H1 (cell line): ENCODE measurements around the gene DEUP1. TPM values are rescaled to one million over a fixed set of nuclear protein-coding genes. Genes with fewer than 3 reads are reported as not detected.

Experiments used
- CHD1 ChIP-seq: IDR thresholded peaks from 2 replicates; pipeline ENCODE4 v1.6.1; 2012; ENCODE audit warnings: low read depth, low read length, improper control_type of control experiment
- E2F6 ChIP-seq: IDR thresholded peaks from 2 replicates; pipeline ENCODE4 v1.6.1; 2012; ENCODE audit warnings: inconsistent platforms
- POLR2AphosphoS5 ChIP-seq: IDR thresholded peaks from 2 replicates; pipeline ENCODE4 v1.6.1; 2011; ENCODE audit warnings: low read depth, low read length
- SIRT6 ChIP-seq: IDR thresholded peaks from one replicate; pipeline ENCODE4 v1.7.1; 2012; ENCODE audit warnings: low read length, inconsistent platforms
- SP1 ChIP-seq: IDR thresholded peaks from 2 replicates; pipeline ENCODE4 v1.6.1; 2011; ENCODE audit warnings: low read depth, low read length
- SUZ12 ChIP-seq: fragments of 200-600 bp; sonication (generic); IDR thresholded peaks from 2 replicates; pipeline ENCODE4 v1.6.1; 2012; ENCODE audit warnings: mild to moderate bottlenecking, inconsistent platforms, low read length, moderate library complexity, mixed read lengths
- TAF7 ChIP-seq: optimal IDR thresholded peaks from 2 replicates; pipeline ENCODE3; 2011; ENCODE audit warnings: low read depth, mild to moderate bottlenecking, inconsistent platforms, low read length, moderate library complexity, borderline replicate concordance
- TCF12 ChIP-seq: IDR thresholded peaks from 2 replicates; pipeline ENCODE4 v1.6.1; 2011; ENCODE audit warnings: low read depth, mild to moderate bottlenecking, low read length
- polyA plus RNA-seq, 7 experiments: library from polyadenylated mRNA; depleted of rRNA in 3 of 7; stranded (reverse) in 5 of 7; unstranded in 2 of 7; fragments of >200 nt in 5 of 7; fragments of 200-250 nt in 2 of 7; gene quantifications; 1 replicate in 5 of 7; 2 replicates in 1 of 7; 4 replicates in 1 of 7; pipeline versions ENCODE4 v1.2.1 to v1.2.3, GENCODE V29; 2011 to 2013; ENCODE audit warnings: missing spikeins in 2 of 7, mixed read lengths in 2 of 7
- total RNA-seq: library from RNA; stranded (reverse); fragmentation: NEBNext Ultra II Directional; extraction: Animal tissue kit (Norgen Biotek cat#: 25700); gene quantifications from 2 replicates; pipeline ENCODE4 v1.2.1, GENCODE V29; 2021

The DEUP1 gene
- total and polyA plus RNA-seq, 2 of the 8 experiments (the other 6 are each of a cell fraction or from before 2014, with no cell fraction given): 0.45 TPM; not detected in 1

- TF ChIP-seq E2F6 (no peak), TAF7 (no peak), SUZ12 (no peak), SIRT6 (no peak), TCF12 (no peak), POLR2AphosphoS5 (no peak), CHD1 (no peak), SP1 (no peak)
Measured at GRCh38 chr11:93322207-93322606, 8.3 kb upstream of the DEUP1 start (continued).
